ENCODE results near the gene KRTAP10-3. TPM values are rescaled to one million over a fixed set of nuclear protein-coding genes. Genes with fewer than 3 reads are reported as not detected.
A peak's percentile ranks its signal among the peaks of the same experiment; 100 is the strongest.
"Not testable (repeated sequence)": the region's sequence is repeated elsewhere in the genome, so short reads cannot be mapped to it uniquely, and the experiment has no call there.

Gene KRTAP10-3
- total RNA-seq, 1 donor from 2014 or later = not detected

DNA sequence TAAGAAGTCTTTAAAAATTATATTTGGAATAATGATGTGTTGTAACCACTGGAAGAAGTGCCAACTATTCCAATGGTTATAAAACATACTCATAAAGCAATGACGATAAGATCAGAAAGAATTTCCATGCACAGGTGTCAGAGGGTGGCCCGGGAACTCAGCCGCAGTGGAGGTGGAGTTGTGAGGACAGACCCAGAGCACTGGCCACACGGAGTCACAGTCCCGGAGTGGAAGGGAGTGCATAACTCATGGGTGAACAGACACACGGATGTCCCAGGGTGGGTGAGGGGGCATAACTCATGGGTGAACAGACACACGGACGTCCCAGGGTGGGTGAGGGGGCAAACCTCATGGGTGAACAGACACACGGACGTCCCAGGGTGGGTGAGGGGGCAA lies 17.4 kb upstream of the KRTAP10-3 start:
- no peak overlapping the region for H3K27ac Mint-ChIP-seq (ENCODE audit: unreplicated experiment)
- no peaks in the 10 kb centered on the region for H3K4me1 Mint-ChIP-seq (ENCODE audit: low read depth, unreplicated experiment)
- peaks cover 53% of the 10 kb centered on the region for H3K36me3 Mint-ChIP-seq (ENCODE audit: unreplicated experiment)
- H3K27me3 Mint-ChIP-seq (ENCODE audit: unreplicated experiment) = peaks cover 8% of the 10 kb centered on the region
- no peak for DNase-seq
- no peak overlapping the region for H3K4me3 Mint-ChIP-seq (ENCODE audit: unreplicated experiment)
- TF ChIP-seq, protein P1, sequence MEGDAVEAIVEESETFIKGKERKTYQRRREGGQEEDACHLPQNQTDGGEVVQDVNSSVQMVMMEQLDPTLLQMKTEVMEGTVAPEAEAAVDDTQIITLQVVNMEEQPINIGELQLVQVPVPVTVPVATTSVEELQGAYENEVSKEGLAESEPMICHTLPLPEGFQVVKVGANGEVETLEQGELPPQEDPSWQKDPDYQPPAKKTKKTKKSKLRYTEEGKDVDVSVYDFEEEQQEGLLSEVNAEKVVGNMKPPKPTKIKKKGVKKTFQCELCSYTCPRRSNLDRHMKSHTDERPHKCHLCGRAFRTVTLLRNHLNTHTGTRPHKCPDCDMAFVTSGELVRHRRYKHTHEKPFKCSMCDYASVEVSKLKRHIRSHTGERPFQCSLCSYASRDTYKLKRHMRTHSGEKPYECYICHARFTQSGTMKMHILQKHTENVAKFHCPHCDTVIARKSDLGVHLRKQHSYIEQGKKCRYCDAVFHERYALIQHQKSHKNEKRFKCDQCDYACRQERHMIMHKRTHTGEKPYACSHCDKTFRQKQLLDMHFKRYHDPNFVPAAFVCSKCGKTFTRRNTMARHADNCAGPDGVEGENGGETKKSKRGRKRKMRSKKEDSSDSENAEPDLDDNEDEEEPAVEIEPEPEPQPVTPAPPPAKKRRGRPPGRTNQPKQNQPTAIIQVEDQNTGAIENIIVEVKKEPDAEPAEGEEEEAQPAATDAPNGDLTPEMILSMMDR (IDR thresholded peaks at IDR 0.05; ENCODE audit: partially characterized antibody, unreplicated experiment) = no peak
- peaks cover 36% of the 10 kb centered on the region for H3K9me3 Mint-ChIP-seq (ENCODE audit: unreplicated experiment)

- H3K36me3 Mint-ChIP-seq (ENCODE audit: unreplicated experiment) = peaks cover 48% of the 10 kb centered on the region
- no peak for DNase-seq
- no peak overlapping the region for H3K27ac Mint-ChIP-seq (ENCODE audit: unreplicated experiment)
- H3K4me3 Mint-ChIP-seq (ENCODE audit: unreplicated experiment) = no peak overlapping the region
- H3K9me3 Mint-ChIP-seq (ENCODE audit: unreplicated experiment) = peaks cover 35% of the 10 kb centered on the region
- H3K27me3 Mint-ChIP-seq (ENCODE audit: unreplicated experiment) = peaks cover 8% of the 10 kb centered on the region
- TF ChIP-seq, protein P1 (IDR thresholded peaks at IDR 0.05; ENCODE audit: partially characterized antibody, unreplicated experiment) = no peak
- H3K4me1 Mint-ChIP-seq (ENCODE audit: low read depth, unreplicated experiment) = no peaks in the 10 kb centered on the region
Measured at GRCh38 chr21:44575307-44576024, 16.9 kb upstream of the KRTAP10-3 start.

DNA sequence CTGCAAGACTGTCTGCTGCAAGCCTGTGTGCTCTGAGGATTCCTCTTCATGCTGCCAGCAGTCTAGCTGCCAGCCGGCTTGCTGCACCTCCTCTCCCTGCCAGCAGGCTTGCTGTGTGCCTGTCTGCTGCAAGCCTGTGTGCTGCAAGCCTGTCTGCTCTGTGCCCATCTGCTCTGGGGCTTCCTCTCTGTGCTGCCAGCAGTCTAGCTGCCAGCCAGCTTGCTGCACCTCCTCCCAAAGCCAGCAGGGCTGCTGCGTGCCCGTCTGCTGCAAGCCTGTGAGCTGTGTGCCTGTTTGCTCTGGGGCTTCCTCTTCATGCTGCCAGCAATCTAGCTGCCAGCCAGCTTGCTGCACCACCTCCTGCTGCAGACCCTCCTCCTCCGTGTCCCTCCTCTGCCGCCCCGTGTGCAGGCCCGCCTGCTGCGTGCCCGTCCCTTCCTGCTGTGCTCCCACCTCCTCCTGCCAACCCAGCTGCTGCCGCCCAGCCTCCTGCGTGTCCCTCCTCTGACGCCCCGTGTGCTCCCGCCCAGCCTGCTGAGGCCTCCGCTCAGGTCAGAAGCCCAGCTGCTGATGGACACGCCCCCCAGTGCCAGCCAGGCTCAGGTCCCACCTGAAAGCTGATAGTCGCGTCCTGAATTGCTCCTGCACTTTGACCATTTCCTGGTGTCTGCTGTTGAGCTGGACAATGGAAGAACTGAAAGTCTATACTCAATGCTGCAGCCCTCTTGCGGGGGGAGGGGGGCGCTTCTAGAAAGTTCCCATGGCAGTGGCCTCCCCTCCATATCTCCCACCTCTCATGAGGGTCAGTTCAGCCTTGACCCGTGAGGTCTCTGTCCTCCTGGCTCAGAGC lies 16.1 kb upstream of the KRTAP10-3 start:
- H3K27ac Mint-ChIP-seq (ENCODE audit: unreplicated experiment) = no peak overlapping the region
- H3K4me1 Mint-ChIP-seq (ENCODE audit: low read depth, unreplicated experiment) = no peaks in the 10 kb centered on the region

DNA sequence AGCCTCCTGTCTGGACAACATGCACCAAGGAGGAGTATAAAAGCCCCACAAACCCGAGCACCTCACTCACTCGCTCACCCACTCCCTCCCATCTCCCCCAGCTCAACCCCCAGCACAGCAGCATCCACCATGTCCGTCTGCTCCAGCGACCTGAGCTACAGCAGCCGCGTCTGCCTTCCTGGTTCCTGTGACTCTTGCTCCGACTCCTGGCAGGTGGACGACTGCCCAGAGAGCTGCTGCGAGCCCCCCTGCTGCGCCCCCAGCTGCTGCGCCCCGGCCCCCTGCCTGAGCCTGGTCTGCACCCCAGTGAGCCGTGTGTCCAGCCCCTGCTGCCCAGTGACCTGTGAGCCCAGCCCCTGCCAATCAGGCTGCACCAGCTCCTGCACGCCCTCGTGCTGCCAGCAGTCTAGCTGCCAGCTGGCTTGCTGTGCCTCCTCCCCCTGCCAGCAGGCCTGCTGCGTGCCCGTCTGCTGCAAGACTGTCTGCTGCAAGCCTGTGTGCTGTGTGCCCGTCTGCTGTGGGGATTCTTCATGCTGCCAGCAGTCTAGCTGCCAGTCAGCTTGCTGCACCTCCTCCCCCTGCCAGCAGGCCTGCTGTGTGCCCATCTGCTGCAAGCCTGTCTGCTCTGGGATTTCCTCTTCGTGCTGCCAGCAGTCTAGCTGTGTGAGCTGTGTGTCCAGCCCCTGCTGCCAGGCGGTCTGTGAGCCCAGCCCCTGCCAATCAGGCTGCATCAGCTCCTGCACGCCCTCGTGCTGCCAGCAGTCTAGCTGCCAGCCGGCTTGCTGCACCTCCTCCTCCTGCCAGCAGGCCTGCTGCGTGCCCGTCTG lies 15.2 kb upstream of the KRTAP10-3 start, which contains the start of gene KRTAP10-4:
TSS of gene KRTAP10-4 (plus strand) at position 100 of the 827 bp plus-strand sequence. CDS start at position 130, 30 bp downstream.
- H3K27ac Mint-ChIP-seq (ENCODE audit: unreplicated experiment) = not testable (repeated sequence)

More for the DNA sequence above, 16.1 kb upstream of the KRTAP10-3 start:
- Mint-ChIP-seq H3K4me3 (ENCODE audit: unreplicated experiment) (no peak overlapping the region), H3K9me3 (ENCODE audit: unreplicated experiment) (peaks cover 36% of the 10 kb centered on the region), H3K27me3 (ENCODE audit: unreplicated experiment) (peaks cover 8% of the 10 kb centered on the region), H3K36me3 (ENCODE audit: unreplicated experiment) (peaks cover 47% of the 10 kb centered on the region)
- TF ChIP-seq, protein P1 (IDR thresholded peaks at IDR 0.05; ENCODE audit: partially characterized antibody, unreplicated experiment) = peak; percentile 11
- no peak for DNase-seq

DNA sequence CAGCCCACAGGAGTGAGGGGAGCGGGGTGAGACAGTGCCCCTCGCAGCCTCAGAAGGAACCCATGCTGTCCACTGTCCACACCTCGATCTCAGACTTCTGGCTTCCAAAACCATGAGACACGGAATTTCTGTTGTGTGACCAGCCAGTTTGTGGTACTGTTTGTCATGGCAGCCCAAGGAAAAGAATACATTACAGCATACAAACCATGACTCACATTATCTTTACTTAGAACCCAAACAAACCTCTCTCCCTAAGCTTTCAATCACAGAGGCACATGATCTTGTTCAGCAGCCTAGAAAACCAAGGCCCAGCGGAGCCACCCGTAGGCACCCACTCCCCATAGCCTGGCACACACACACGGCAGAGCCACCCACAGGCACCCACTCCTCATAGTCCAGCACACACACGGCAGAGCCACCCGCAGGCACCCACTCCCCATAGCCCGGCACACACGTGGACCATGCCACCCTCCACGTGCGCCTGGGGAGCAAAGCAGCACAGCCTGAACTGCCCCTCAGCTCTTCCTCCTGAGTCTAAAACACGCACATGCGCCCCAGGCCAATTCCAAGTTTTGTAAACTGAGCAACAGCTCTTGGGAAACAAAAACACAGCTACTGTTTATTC lies 14.5 kb upstream of the KRTAP10-3 start:
- peaks cover 8% of the 10 kb centered on the region for H3K27me3 Mint-ChIP-seq (ENCODE audit: unreplicated experiment)
- peaks cover 44% of the 10 kb centered on the region for H3K36me3 Mint-ChIP-seq (ENCODE audit: unreplicated experiment)
- H3K9me3 Mint-ChIP-seq (ENCODE audit: unreplicated experiment) = peaks cover 34% of the 10 kb centered on the region
- H3K4me1 Mint-ChIP-seq (ENCODE audit: low read depth, unreplicated experiment) = no peaks in the 10 kb centered on the region
- no peak overlapping the region for H3K27ac Mint-ChIP-seq (ENCODE audit: unreplicated experiment)
- H3K4me3 Mint-ChIP-seq (ENCODE audit: unreplicated experiment) = no peak overlapping the region
- no peak for DNase-seq
- TF ChIP-seq, protein P1 (IDR thresholded peaks at IDR 0.05; ENCODE audit: partially characterized antibody, unreplicated experiment) = no peak

More for the DNA sequence above, 15.2 kb upstream of the KRTAP10-3 start, which contains the start of gene KRTAP10-4:
- peaks cover 47% of the 10 kb centered on the region for H3K36me3 Mint-ChIP-seq (ENCODE audit: unreplicated experiment)
- peaks cover 36% of the 10 kb centered on the region for H3K9me3 Mint-ChIP-seq (ENCODE audit: unreplicated experiment)
- not testable (repeated sequence) for DNase-seq; H3K4me3 Mint-ChIP-seq (ENCODE audit: unreplicated experiment); H3K27me3 Mint-ChIP-seq (ENCODE audit: unreplicated experiment); H3K4me1 Mint-ChIP-seq (ENCODE audit: low read depth, unreplicated experiment)

Measured in glutamatergic neuron (in vitro differentiated cells).